H1 (cell line): ENCODE data around the gene ESR1. TPM values are rescaled to one million over a fixed set of nuclear protein-coding genes. Genes with fewer than 3 reads are reported as not detected.
A peak's percentile ranks its signal among the peaks of the same experiment; 100 is the strongest.

Experiments used
- CTCF ChIA-PET: fragments of 300-600 bp; sonication (Branson Sonifier 250); formaldehyde crosslinking; loops from one replicate; lab custom pipeline; 2021; ENCODE audit not compliant: partially characterized antibody; lab: Charles Lee
- POLR2A ChIA-PET: fragments of 300-600 bp; sonication (Branson Sonifier 250); formaldehyde crosslinking; loops from one replicate; lab custom pipeline; 2021; ENCODE audit warnings: inconsistent platforms; ENCODE audit not compliant: partially characterized antibody; lab: Charles Lee
- DNase-seq, 2 experiments: peaks; one replicate each; pipeline versions ENCODE4 v3.0.0 to v3.0.0-alpha.2; 2010 to 2022; ENCODE audit warnings: low spot score in 2 of 2, low read depth in 1 of 2, mixed read lengths in 1 of 2
- FAIRE-seq: peaks from 2 replicates; lab custom pipeline; 2011; peaks lifted over from hg19 to GRCh38; lab: Jason Lieb, UNC
- H2AFZ ChIP-seq: 2 replicates; pipeline ENCODE4 v1.8.1; 2012; ENCODE audit warnings: low read length, inconsistent platforms
- H2AK5ac ChIP-seq: 2 replicates; pipeline ENCODE4 v1.6.1; 2013; ENCODE audit warnings: low read depth, low read length
- H2BK120ac ChIP-seq: replicated peaks from 2 replicates; pipeline ENCODE3; 2013; ENCODE audit warnings: low read depth, low read length, inconsistent platforms
- H2BK12ac ChIP-seq: 2 replicates; pipeline ENCODE4 v1.6.1; 2013; ENCODE audit warnings: low read depth, low read length
- H2BK15ac ChIP-seq: 2 replicates; pipeline ENCODE4 v1.6.1; 2013; ENCODE audit warnings: low read length
- H2BK20ac ChIP-seq: 2 replicates; pipeline ENCODE4 v1.6.1; 2013; ENCODE audit warnings: low read length
- H2BK5ac ChIP-seq: 2 replicates; pipeline ENCODE4 v1.6.1; 2013; ENCODE audit warnings: low read depth, low read length
- H3K14ac ChIP-seq: 2 replicates; pipeline ENCODE4 v1.6.1; 2013; ENCODE audit warnings: inconsistent platforms; ENCODE audit not compliant: insufficient read length
- H3K18ac ChIP-seq: 2 replicates; pipeline ENCODE4 v1.6.1; 2013; ENCODE audit warnings: low read length; ENCODE audit errors: extremely low read depth
- H3K23ac ChIP-seq: 2 replicates; pipeline ENCODE4 v1.6.1; 2013; ENCODE audit warnings: inconsistent platforms; ENCODE audit not compliant: insufficient read length
- H3K23me2 ChIP-seq: 2 replicates; pipeline ENCODE4 v1.6.1; 2013; ENCODE audit warnings: low read depth, low read length
- H3K27ac ChIP-seq: 2 replicates; pipeline ENCODE4 v1.6.1; 2011; ENCODE audit warnings: low read depth, low read length, inconsistent platforms
- H3K27me3 ChIP-seq, 4 experiments: replicated peaks in 1 of 4; 1 replicate in 1 of 4; 2 replicates in 3 of 4; pipeline versions ENCODE4 v1.6.1 to v1.8.1; 2011 to 2013; ENCODE audit warnings: low read length in 3 of 4, mild to moderate bottlenecking in 3 of 4, inconsistent platforms in 2 of 4, mixed read lengths in 2 of 4, moderate library complexity in 1 of 4; ENCODE audit not compliant: control insufficient read depth in 3 of 4, insufficient read depth in 3 of 4; ENCODE audit errors: extremely low read depth in 1 of 4
- H3K36me3 ChIP-seq, 4 experiments: 2 replicates each; pipeline versions ENCODE4 v1.6.1 to v1.8.1; 2011 to 2013; ENCODE audit warnings: mild to moderate bottlenecking in 4 of 4, low read length in 3 of 4, moderate library complexity in 2 of 4, control low read depth in 1 of 4, inconsistent platforms in 1 of 4; ENCODE audit not compliant: insufficient read depth in 4 of 4, control insufficient read depth in 2 of 4
- H3K4ac ChIP-seq: replicated peaks from 2 replicates; pipeline ENCODE3; 2013; ENCODE audit warnings: low read length, low read depth, mixed read lengths, inconsistent platforms; ENCODE audit not compliant: insufficient read length
- H3K4me1 ChIP-seq, 4 experiments: replicated peaks in 1 of 4; 1 replicate in 1 of 4; 2 replicates in 3 of 4; pipeline versions ENCODE4 v1.6.1 to v1.8.1; 2011 to 2013; ENCODE audit warnings: low read length in 3 of 4, inconsistent platforms in 2 of 4, mixed read lengths in 1 of 4; ENCODE audit not compliant: insufficient read depth in 4 of 4, control insufficient read depth in 3 of 4
- H3K4me2 ChIP-seq, 2 experiments: 2 replicates each; pipeline versions ENCODE4 v1.6.1 to v1.8.1; 2011 to 2013; ENCODE audit warnings: low read depth in 2 of 2, low read length in 2 of 2, control low read depth in 1 of 2, inconsistent platforms in 1 of 2, mild to moderate bottlenecking in 1 of 2; ENCODE audit not compliant: insufficient read depth in 1 of 2
- H3K4me3 ChIP-seq, 4 experiments: fragments of 200-600, 300-600 bp in 1 of 4; sonication (generic), shearing (Covaris generic), sonication (Bioruptor Twin) in 1 of 4; 2 replicates each; pipeline versions ENCODE4 v1.5.1 to v1.8.1; 2011 to 2016; ENCODE audit warnings: low read length in 4 of 4, low read depth in 3 of 4, control low read depth in 2 of 4, inconsistent platforms in 2 of 4, mild to moderate bottlenecking in 2 of 4, mixed read lengths in 1 of 4, moderate library complexity in 1 of 4; ENCODE audit not compliant: insufficient read depth in 2 of 4; ENCODE audit errors: extremely low read depth in 1 of 4
- H3K56ac ChIP-seq: replicated peaks from 2 replicates; pipeline ENCODE3; 2013; ENCODE audit warnings: low read depth, mild to moderate bottlenecking, mixed read lengths, low read length, inconsistent platforms; ENCODE audit not compliant: insufficient read length
- H3K79me1 ChIP-seq: 2 replicates; pipeline ENCODE4 v1.6.1; 2013; ENCODE audit warnings: low read depth, low read length, control low read depth
- H3K79me2 ChIP-seq, 2 experiments: 2 replicates each; pipeline versions ENCODE4 v1.6.1 to v1.8.1; 2012 to 2013; ENCODE audit warnings: low read length in 2 of 2, mild to moderate bottlenecking in 2 of 2, inconsistent platforms in 1 of 2; ENCODE audit not compliant: insufficient read depth in 2 of 2, control insufficient read depth in 1 of 2
- H3K9ac ChIP-seq, 4 experiments: replicated peaks in 1 of 4; 1 replicate in 1 of 4; 2 replicates in 3 of 4; pipeline versions ENCODE4 v1.6.1 to v1.8.1; 2011 to 2013; ENCODE audit warnings: low read depth in 3 of 4, low read length in 3 of 4, control low read depth in 2 of 4, mild to moderate bottlenecking in 2 of 4, moderate library complexity in 2 of 4, inconsistent platforms in 1 of 4; ENCODE audit errors: extremely low read depth in 1 of 4
- H3K9me3 ChIP-seq, 2 experiments: 2 replicates each; pipeline versions ENCODE4 v1.6.1 to v1.8.1; 2012 to 2013; ENCODE audit warnings: mild to moderate bottlenecking in 2 of 2, moderate library complexity in 2 of 2, control low read depth in 1 of 2, inconsistent platforms in 1 of 2, low read depth in 1 of 2, low read length in 1 of 2, mixed read lengths in 1 of 2; ENCODE audit not compliant: insufficient read depth in 2 of 2
- H4K20me1 ChIP-seq, 2 experiments: replicated peaks in 1 of 2; 2 replicates each; pipeline versions ENCODE3 to v1.8.1; 2011 to 2013; ENCODE audit warnings: inconsistent platforms in 2 of 2, low read length in 2 of 2, mild to moderate bottlenecking in 1 of 2; ENCODE audit not compliant: insufficient read depth in 2 of 2, control insufficient read depth in 1 of 2
- H4K5ac ChIP-seq: 2 replicates; pipeline ENCODE4 v1.6.1; 2013; ENCODE audit warnings: low read length, low read depth, mixed read lengths, inconsistent platforms; ENCODE audit not compliant: insufficient read length
- H4K8ac ChIP-seq: 2 replicates; pipeline ENCODE4 v1.8.0; 2013; ENCODE audit warnings: mild to moderate bottlenecking, moderate library complexity, low read length, inconsistent platforms; ENCODE audit not compliant: insufficient read depth; ENCODE audit errors: extremely low read depth
- H4K91ac ChIP-seq: replicated peaks from 2 replicates; pipeline ENCODE3; 2013; ENCODE audit warnings: low read length, mixed read lengths, inconsistent platforms; ENCODE audit not compliant: insufficient read length
- CREB1 ChIP-seq: IDR thresholded peaks from 2 replicates; pipeline ENCODE4 v1.6.1; 2012; ENCODE audit warnings: inconsistent platforms
- E2F6 ChIP-seq: IDR thresholded peaks from 2 replicates; pipeline ENCODE4 v1.6.1; 2012; ENCODE audit warnings: inconsistent platforms
- GABPA ChIP-seq: IDR thresholded peaks from 2 replicates; pipeline ENCODE4 v1.6.1; 2011; ENCODE audit warnings: mild to moderate bottlenecking, low read length, moderate library complexity, borderline replicate concordance; ENCODE audit not compliant: insufficient read depth
- MAX ChIP-seq: IDR thresholded peaks from 2 replicates; pipeline ENCODE4 v1.6.1; 2012; ENCODE audit warnings: inconsistent platforms
- SP2 ChIP-seq: IDR thresholded peaks from 2 replicates; pipeline ENCODE4 v1.6.1; 2012; ENCODE audit warnings: mild to moderate bottlenecking, low read length, inconsistent platforms
- TAF1 ChIP-seq: IDR thresholded peaks from 2 replicates; pipeline ENCODE4 v1.6.1; 2011; ENCODE audit warnings: mild to moderate bottlenecking, low read depth, low read length
- USF2 ChIP-seq: IDR thresholded peaks from 2 replicates; pipeline ENCODE4 v1.6.1; 2011; ENCODE audit warnings: low read length, improper control_type of control experiment
- WGBS, 2 experiments: shearing (Covaris generic) in 1 of 2; methylation state at CpG; one replicate each; pipeline versions ENCODE4 v1.1.6 to v1.1.7; 2013 to 2015; ENCODE audit warnings: low lambda C conversion rate in 2 of 2, mixed read lengths in 2 of 2, inconsistent platforms in 1 of 2, low coverage in 1 of 2, missing lambda C conversion rate in 1 of 2; ENCODE audit not compliant: insufficient replicate concordance in 2 of 2, insufficient coverage in 1 of 2, insufficient read length in 1 of 2; ENCODE audit errors: extremely low coverage in 1 of 2, missing lambda C conversion rate in 1 of 2; 5-methylcytosine and 5-hydroxymethylcytosine counted together
- long read RNA-seq, 2 experiments: library from RNA in 1 of 2; library from capped mRNA in 1 of 2; stranded (forward); transcript quantifications; one replicate each; pipeline ENCODE4 v2.0.0, GENCODE V29; 2021; ENCODE audit warnings: inconsistent platforms in 1 of 2
- polyA minus RNA-seq, 3 experiments: library from RNA; depleted of rRNA, polyadenylated mRNA; stranded (reverse); fragments of >200 nt; gene quantifications; 1 replicate in 2 of 3; 2 replicates in 1 of 3; pipeline ENCODE4 v1.2.3, GENCODE V29; 2011
- polyA plus RNA-seq, 7 experiments: library from polyadenylated mRNA; depleted of rRNA in 3 of 7; stranded (reverse) in 5 of 7; unstranded in 2 of 7; fragments of >200 nt in 5 of 7; fragments of 200-250 nt in 2 of 7; gene quantifications; 1 replicate in 5 of 7; 2 replicates in 1 of 7; 4 replicates in 1 of 7; pipeline versions ENCODE4 v1.2.1 to v1.2.3, GENCODE V29; 2011 to 2013; ENCODE audit warnings: missing spikeins in 2 of 7, mixed read lengths in 2 of 7
- total RNA-seq: library from RNA; stranded (reverse); fragmentation: NEBNext Ultra II Directional; extraction: Animal tissue kit (Norgen Biotek cat#: 25700); gene quantifications from 2 replicates; pipeline ENCODE4 v1.2.1, GENCODE V29; 2021

ESR1 gene
- total RNA-seq = 0.10 and 0.17 TPM in 2 replicates
- polyA plus RNA-seq (2011; rRNA removed) = 0.03 and 0.05 TPM in 2 replicates
- polyA plus RNA-seq (2011; cell fraction: cytosol; rRNA removed) = 0.04 TPM
- polyA plus RNA-seq (2011; cell fraction: nucleus; rRNA removed) = 0.37 TPM
- polyA plus RNA-seq (2012, experiment 1 of 2) = 0.03 to 0.11 TPM (median 0.05 TPM) in 4 replicates
- not detected for polyA plus RNA-seq (2012, experiment 2 of 2)
- 0.02 TPM for polyA plus RNA-seq (2013, experiment 1 of 2)
- 0.06 TPM for polyA plus RNA-seq (2013, experiment 2 of 2)
- polyA minus RNA-seq (2011; rRNA and poly(A)+ RNA removed) = 0.07 and 0.69 TPM in 2 replicates
- polyA minus RNA-seq (2011; cell fraction: cytosol; rRNA and poly(A)+ RNA removed) = not detected
- 1.6 TPM for polyA minus RNA-seq (2011; cell fraction: nucleus; rRNA and poly(A)+ RNA removed)
- long read RNA-seq, experiment 1 = 0 reads
- long read RNA-seq, experiment 2 = 0 reads

- Histone ChIP-seq H2AK5ac (no peak within 1 kb of the TSS), H2BK12ac (no peak within 1 kb of the TSS), H3K27me3 (peaks cover 20 to 39% (median 32%) of the 10 kb centered on the region in 4 experiments), H3K23ac (no peak within 1 kb of the TSS), H3K79me1 (no peaks in the 10 kb centered on the region), H3K23me2 (peaks cover 18% of the 10 kb centered on the region; the same call in 1 of the 2 replicates), H3K9me3 (no peaks in the 10 kb centered on the region), H3K56ac (peak within 1 kb of the TSS; percentile 47), H3K36me3 (peaks cover 0 to 2% (median 0%) of the 10 kb centered on the region in 4 experiments; a peak in 1 of 8 replicates), H4K5ac (no peak within 1 kb of the TSS), H4K8ac (peak within 1 kb of the TSS; percentile 71), H2BK20ac (no peak within 1 kb of the TSS), H3K9ac (0 out of 7 replicates have a peak within 1 kb of the TSS, but pooled peaks of 2 of the 4 experiments have one; percentile 9 to 32), H3K4me1 (peaks cover 0 to 12% (median 5%) of the 10 kb centered on the region in 4 experiments; a peak in 4 of 7 replicates), H3K18ac (peak within 1 kb of the TSS; percentile 48), H2BK15ac (no peak within 1 kb of the TSS), H2AFZ (peak within 1 kb of the TSS; percentile 65), H2BK120ac (no peak within 1 kb of the TSS), H4K20me1 (peaks cover 0 to 1% of the 10 kb centered on the region in 2 experiments), H3K27ac (no peak within 1 kb of the TSS), H2BK5ac (no peak within 1 kb of the TSS), H3K4me3 (peak within 1 kb of the TSS; percentile 34 to 70 (median 50)), H3K4ac (no peak within 1 kb of the TSS), H3K14ac (no peak within 1 kb of the TSS), H3K4me2 (peak within 1 kb of the TSS; percentile 66 to 97), H3K79me2 (no peaks in the 10 kb centered on the region), H4K91ac (no peak within 1 kb of the TSS)
- DNase-seq = peak; percentile 29 to 70
- POLR2A ChIA-PET = interaction anchor here (1.0 kb wide), 1 partner anchor 11 kb away, joined by 3 read pairs; no protein-coding TSS in a partner anchor
- WGBS, 2 experiments = 5% methylated on average over 40 of the region's 73 CpGs; no CpG with 5 or more reads in 1 of the 2 experiments
- CTCF ChIA-PET = interaction anchor here (0.6 to 2.7 kb wide), 7 partner anchors 9 to 317 kb away, joined by 3 to 21 read pairs (median 3); no protein-coding TSS in a partner anchor
- peak; percentile 52 for FAIRE-seq
- 0 out of 2 replicates have a peak, but pooled peaks have one; percentile 11 for TF ChIP-seq GABPA
- TF ChIP-seq USF2 = no peak
- TF ChIP-seq SP2 = no peak
- no peak for TF ChIP-seq TAF1
- TF ChIP-seq CREB1 = no peak
- TF ChIP-seq MAX = peak; percentile 53; the same call in 1 of the 2 replicates
- TF ChIP-seq E2F6 = peak; percentile 29
These were observed at the start of gene ESR1 for GRCh38 chr6:151807513-151808370. Gene ESR1, plus strand, starts transcription at chr6:151807682. Its CDS starts 231 bp downstream, at chr6:151807913.
